Liver (tissue), 9 donors: ENCODE measurements around the gene RNU6-7. TPM values are rescaled to one million over a fixed set of nuclear protein-coding genes. Genes with fewer than 3 reads are reported as not detected.

Experiments used
- DNase-seq: peaks from one replicate; pipeline ENCODE4 v3.0.0-alpha.2; 2017; ENCODE audit warnings: low spot score
- H3K27ac ChIP-seq, 2 donors: one replicate each; pipeline ENCODE4 v1.7.0; 2013; ENCODE audit warnings: inconsistent platforms in 2 of 2, low read length in 2 of 2, control low read depth in 1 of 2, low read depth in 1 of 2, mild to moderate bottlenecking in 1 of 2
- H3K27me3 ChIP-seq, 4 donors: one replicate each; pipeline versions ENCODE4 v1.6.1 to v1.7.0; 2013; ENCODE audit warnings: low read length in 3 of 4, inconsistent platforms in 1 of 4, mild to moderate bottlenecking in 1 of 4, moderate library complexity in 1 of 4; ENCODE audit not compliant: control insufficient read depth in 4 of 4, insufficient read depth in 4 of 4
- H3K36me3 ChIP-seq, 4 donors: one replicate each; pipeline versions ENCODE4 v1.6.1 to v1.7.0; 2013; ENCODE audit warnings: low read length in 3 of 4, mild to moderate bottlenecking in 3 of 4, low read depth in 1 of 4, moderate library complexity in 1 of 4; ENCODE audit not compliant: control insufficient read depth in 4 of 4, insufficient read depth in 3 of 4
- H3K4me1 ChIP-seq, 4 donors: one replicate each; pipeline versions ENCODE4 v1.6.1 to v1.7.0; 2013; ENCODE audit warnings: low read length in 3 of 4, mild to moderate bottlenecking in 3 of 4, moderate library complexity in 1 of 4; ENCODE audit not compliant: control insufficient read depth in 4 of 4, insufficient read depth in 4 of 4
- H3K4me3 ChIP-seq, 3 donors: one replicate each; pipeline versions ENCODE4 v1.6.1 to v1.7.0; 2013; ENCODE audit warnings: low read length in 3 of 3, control low read depth in 1 of 3, low read depth in 1 of 3, mild to moderate bottlenecking in 1 of 3
- H3K9ac ChIP-seq, 2 donors: one replicate each; pipeline ENCODE4 v1.7.0; 2013; ENCODE audit warnings: low read length in 2 of 2, mild to moderate bottlenecking in 2 of 2, moderate library complexity in 2 of 2, control low read depth in 1 of 2, low read depth in 1 of 2
- H3K9me3 ChIP-seq, 4 donors: one replicate each; pipeline versions ENCODE4 v1.6.1 to v1.7.0; 2013; ENCODE audit warnings: low read length in 3 of 4; ENCODE audit not compliant: control insufficient read depth in 4 of 4
- EGR1 ChIP-seq, 2 donors: IDR thresholded peaks; 2 replicates each; pipeline ENCODE4 v1.6.1; 2016 to 2018; ENCODE audit warnings: antibody characterized with exemption in 2 of 2, low read depth in 2 of 2
- FOXA1 ChIP-seq: IDR thresholded peaks from 2 replicates; pipeline ENCODE4 v1.6.1; 2016; ENCODE audit warnings: antibody characterized with exemption
- FOXA2 ChIP-seq: IDR thresholded peaks from 2 replicates; pipeline ENCODE4 v1.6.1; 2016; ENCODE audit warnings: antibody characterized with exemption
- GABPA ChIP-seq, 2 donors: IDR thresholded peaks in 1 of 2; conservative IDR thresholded peaks in 1 of 2; 2 replicates each; pipeline ENCODE4 v1.6.1; 2016; ENCODE audit warnings: antibody characterized with exemption in 2 of 2, mild to moderate bottlenecking in 1 of 2, moderate library complexity in 1 of 2
- HNF4A ChIP-seq, 2 donors: conservative IDR thresholded peaks; 2 replicates each; pipeline ENCODE4 v1.6.1; 2016; ENCODE audit warnings: antibody characterized with exemption in 2 of 2, mild to moderate bottlenecking in 2 of 2
- HNF4G ChIP-seq: IDR thresholded peaks from 2 replicates; pipeline ENCODE4 v1.6.1; 2016; ENCODE audit warnings: antibody characterized with exemption
- JUND ChIP-seq, 2 donors: IDR thresholded peaks; 2 replicates each; pipeline ENCODE4 v1.6.1; 2016; ENCODE audit warnings: antibody characterized with exemption in 2 of 2
- NR2F2 ChIP-seq: IDR thresholded peaks from 2 replicates; pipeline ENCODE4 v1.6.1; 2016; ENCODE audit warnings: antibody characterized with exemption
- RAD21 ChIP-seq, 2 donors: IDR thresholded peaks; 2 replicates each; pipeline ENCODE4 v1.6.1; 2016; ENCODE audit warnings: antibody characterized with exemption in 2 of 2, mild to moderate bottlenecking in 2 of 2
- RXRA ChIP-seq, 2 donors: IDR thresholded peaks; 2 replicates each; pipeline ENCODE4 v1.6.1; 2017 to 2018; ENCODE audit warnings: antibody characterized with exemption in 2 of 2, mild to moderate bottlenecking in 1 of 2
- SP1 ChIP-seq: IDR thresholded peaks from 2 replicates; pipeline ENCODE4 v1.6.1; 2018; ENCODE audit warnings: antibody characterized with exemption, mild to moderate bottlenecking
- YY1 ChIP-seq: IDR thresholded peaks from 2 replicates; pipeline ENCODE4 v1.6.1; 2016; ENCODE audit warnings: antibody characterized with exemption, mild to moderate bottlenecking
- WGBS: extraction: QIAGEN DNeasy Blood & Tissue Kit; methylation state at CpG from one replicate; pipeline ENCODE4 v1.1.7; 2013; 5-methylcytosine and 5-hydroxymethylcytosine counted together
- polyA plus RNA-seq, 2 donors: library from polyadenylated mRNA; stranded (reverse) in 1 of 2; unstranded in 1 of 2; fragments of 200-250 nt in 1 of 2; fragments of >200 nt in 1 of 2; fragmentation: Nextera tagmentation in 1 of 2; extraction: Ambion mirVana in 1 of 2; gene quantifications; one replicate each; pipeline versions ENCODE4 v1.2.1 to v1.2.3, GENCODE V29; 2013 to 2015
- total RNA-seq, 2 donors: library from RNA; depleted of rRNA; stranded (reverse); fragments of >200 nt; gene quantifications; one replicate each; pipeline ENCODE4 v1.2.3, GENCODE V29; 2014
- TF ChIP-seq, protein P1 (sequence below): fragments of 150-350 bp; IDR thresholded peaks from 2 replicates; pipeline ENCODE4 v1.5.1; 2017; ENCODE audit warnings: improper control_type of control experiment, low read depth, low read length; ENCODE audit not compliant: missing input control
- TF ChIP-seq, protein P2 (sequence below): IDR thresholded peaks from 2 replicates; pipeline ENCODE4 v1.6.1; 2016; ENCODE audit warnings: antibody characterized with exemption
- TF ChIP-seq, protein P3 (sequence below): IDR thresholded peaks from 2 replicates; pipeline ENCODE4 v1.6.1; 2016; ENCODE audit warnings: antibody characterized with exemption
- TF ChIP-seq, protein P4 (sequence below): IDR thresholded peaks from 2 replicates; pipeline ENCODE4 v1.6.1; 2016; ENCODE audit warnings: antibody characterized with exemption
- TF ChIP-seq, protein P5 (sequence below): IDR thresholded peaks from 2 replicates; pipeline ENCODE4 v1.6.1; 2016; ENCODE audit warnings: antibody characterized with exemption, mild to moderate bottlenecking
- donor health status: healthy.
- donor health status: healthy.
- donor health status: healthy.
- donor health status: healthy.
- donor health status: healthy.

Gene RNU6-7
- total and polyA plus RNA-seq, 4 donors = not detected

DNA sequence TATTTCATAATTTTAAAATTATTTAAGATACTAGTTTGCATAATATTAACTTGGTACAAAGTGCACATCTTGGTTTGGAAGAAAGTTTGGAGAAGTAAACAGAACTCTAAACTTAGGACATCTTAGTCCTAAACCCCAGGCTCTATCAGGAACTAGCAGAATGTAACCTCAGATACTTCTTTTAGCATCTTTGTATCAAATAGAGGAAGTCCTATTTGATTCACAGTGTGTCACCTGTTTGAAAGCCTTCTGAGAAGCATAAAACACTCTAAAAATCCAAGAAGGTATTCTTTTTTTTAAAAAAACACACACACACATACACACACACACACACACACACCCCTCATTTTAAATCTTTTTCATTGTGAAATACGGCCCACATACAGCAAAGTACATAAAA lies 12.0 kb upstream of the RNU6-7 start (continued):
- TF ChIP-seq RAD21 (IDR thresholded peaks at IDR 0.05) (no peak), NR2F2 (no peak)
- TF ChIP-seq, protein P1, sequence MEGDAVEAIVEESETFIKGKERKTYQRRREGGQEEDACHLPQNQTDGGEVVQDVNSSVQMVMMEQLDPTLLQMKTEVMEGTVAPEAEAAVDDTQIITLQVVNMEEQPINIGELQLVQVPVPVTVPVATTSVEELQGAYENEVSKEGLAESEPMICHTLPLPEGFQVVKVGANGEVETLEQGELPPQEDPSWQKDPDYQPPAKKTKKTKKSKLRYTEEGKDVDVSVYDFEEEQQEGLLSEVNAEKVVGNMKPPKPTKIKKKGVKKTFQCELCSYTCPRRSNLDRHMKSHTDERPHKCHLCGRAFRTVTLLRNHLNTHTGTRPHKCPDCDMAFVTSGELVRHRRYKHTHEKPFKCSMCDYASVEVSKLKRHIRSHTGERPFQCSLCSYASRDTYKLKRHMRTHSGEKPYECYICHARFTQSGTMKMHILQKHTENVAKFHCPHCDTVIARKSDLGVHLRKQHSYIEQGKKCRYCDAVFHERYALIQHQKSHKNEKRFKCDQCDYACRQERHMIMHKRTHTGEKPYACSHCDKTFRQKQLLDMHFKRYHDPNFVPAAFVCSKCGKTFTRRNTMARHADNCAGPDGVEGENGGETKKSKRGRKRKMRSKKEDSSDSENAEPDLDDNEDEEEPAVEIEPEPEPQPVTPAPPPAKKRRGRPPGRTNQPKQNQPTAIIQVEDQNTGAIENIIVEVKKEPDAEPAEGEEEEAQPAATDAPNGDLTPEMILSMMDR = no peak

DNA sequence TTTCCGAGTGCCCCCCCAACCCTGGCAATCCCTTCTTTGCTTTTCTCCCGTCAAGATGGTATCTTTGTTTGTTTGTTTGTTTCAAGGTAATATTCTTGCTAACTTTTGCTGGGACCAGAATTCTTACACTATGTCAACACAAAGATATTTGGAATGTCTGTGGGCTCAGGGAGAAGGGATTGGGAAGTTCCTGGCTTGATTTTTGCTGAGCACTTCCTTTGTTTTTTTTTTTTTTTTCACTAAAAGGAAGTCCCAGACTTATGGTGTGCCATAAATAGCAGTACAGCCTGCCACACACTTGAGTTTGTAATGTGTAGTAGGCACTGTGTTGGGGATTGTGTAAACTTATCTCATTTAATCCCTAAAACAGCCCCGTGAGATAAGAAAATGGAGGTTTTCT lies 11.2 kb upstream of the RNU6-7 start:
- H3K36me3 ChIP-seq = no peaks in the 10 kb centered on the region
- H3K27me3 ChIP-seq = no peaks in the 10 kb centered on the region
- 58% methylated on average over 3 of the region's 3 CpGs for WGBS
- H3K4me1 ChIP-seq = no peaks in the 10 kb centered on the region
- no peak for DNase-seq
- H3K4me3 ChIP-seq = no peak overlapping the region
- no peaks in the 10 kb centered on the region for H3K9me3 ChIP-seq
- H3K9ac ChIP-seq = no peak overlapping the region
- TF ChIP-seq, protein P2, sequence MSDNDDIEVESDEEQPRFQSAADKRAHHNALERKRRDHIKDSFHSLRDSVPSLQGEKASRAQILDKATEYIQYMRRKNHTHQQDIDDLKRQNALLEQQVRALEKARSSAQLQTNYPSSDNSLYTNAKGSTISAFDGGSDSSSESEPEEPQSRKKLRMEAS = no peak
- H3K27ac ChIP-seq = no peak overlapping the region

DNA sequence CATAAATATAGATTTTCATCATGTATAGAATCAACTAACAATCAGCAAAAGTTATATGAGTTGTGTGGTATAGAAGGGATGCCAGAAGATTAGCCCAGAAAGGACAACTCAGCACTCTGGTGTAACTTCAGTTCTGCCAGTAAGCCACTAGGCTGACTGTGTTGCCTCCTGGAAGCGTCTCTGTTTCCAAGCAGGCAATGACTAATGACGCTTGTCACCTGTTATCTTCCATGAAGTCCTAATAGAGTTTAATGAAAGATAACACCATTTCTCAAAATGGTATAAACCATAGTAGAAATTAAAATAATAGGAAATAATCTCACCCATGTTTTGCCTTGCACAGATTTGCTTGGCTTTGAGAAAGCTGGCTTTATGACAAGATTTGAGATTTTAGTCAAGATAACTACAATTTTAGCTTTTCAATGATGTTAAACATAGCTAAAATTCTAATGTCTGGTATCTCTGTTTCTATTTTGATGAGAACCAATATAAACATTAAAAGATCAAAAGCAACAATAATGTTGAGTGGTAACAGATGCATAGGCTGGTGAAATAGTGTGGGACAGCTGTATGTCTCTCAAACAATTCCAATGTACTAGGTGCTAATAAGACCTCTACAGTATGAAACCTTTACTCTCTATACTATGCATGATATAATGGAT lies 9.0 kb upstream of the RNU6-7 start:
- Histone ChIP-seq H3K27ac (no peak overlapping the region), H3K4me3 (no peak overlapping the region), H3K9me3 (no peaks in the 10 kb centered on the region), H3K9ac (no peak overlapping the region), H3K4me1 (no peaks in the 10 kb centered on the region), H3K36me3 (no peaks in the 10 kb centered on the region), H3K27me3 (no peaks in the 10 kb centered on the region)
- WGBS = 88% methylated on average over 2 of the region's 2 CpGs
- TF ChIP-seq, protein P2 = no peak
- TF ChIP-seq, protein P3, sequence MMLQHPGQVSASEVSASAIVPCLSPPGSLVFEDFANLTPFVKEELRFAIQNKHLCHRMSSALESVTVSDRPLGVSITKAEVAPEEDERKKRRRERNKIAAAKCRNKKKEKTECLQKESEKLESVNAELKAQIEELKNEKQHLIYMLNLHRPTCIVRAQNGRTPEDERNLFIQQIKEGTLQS = no peak
- TF ChIP-seq JUND (IDR thresholded peaks at IDR 0.05) (no peak), YY1 (no peak), HNF4G (no peak), FOXA1 (no peak), EGR1 (IDR thresholded peaks at IDR 0.05; ENCODE audit: low read depth in 2 of 2) (no peak), HNF4A (conservative IDR thresholded peaks at IDR 0.05) (no peak), FOXA2 (no peak), RXRA (IDR thresholded peaks at IDR 0.05) (no peak), RAD21 (IDR thresholded peaks at IDR 0.05) (no peak), SP1 (no peak), GABPA (IDR thresholded peaks at IDR 0.05 in 1 of 2, conservative IDR thresholded peaks at IDR 0.05 in 1 of 2) (no peak)
- TF ChIP-seq, protein P4, sequence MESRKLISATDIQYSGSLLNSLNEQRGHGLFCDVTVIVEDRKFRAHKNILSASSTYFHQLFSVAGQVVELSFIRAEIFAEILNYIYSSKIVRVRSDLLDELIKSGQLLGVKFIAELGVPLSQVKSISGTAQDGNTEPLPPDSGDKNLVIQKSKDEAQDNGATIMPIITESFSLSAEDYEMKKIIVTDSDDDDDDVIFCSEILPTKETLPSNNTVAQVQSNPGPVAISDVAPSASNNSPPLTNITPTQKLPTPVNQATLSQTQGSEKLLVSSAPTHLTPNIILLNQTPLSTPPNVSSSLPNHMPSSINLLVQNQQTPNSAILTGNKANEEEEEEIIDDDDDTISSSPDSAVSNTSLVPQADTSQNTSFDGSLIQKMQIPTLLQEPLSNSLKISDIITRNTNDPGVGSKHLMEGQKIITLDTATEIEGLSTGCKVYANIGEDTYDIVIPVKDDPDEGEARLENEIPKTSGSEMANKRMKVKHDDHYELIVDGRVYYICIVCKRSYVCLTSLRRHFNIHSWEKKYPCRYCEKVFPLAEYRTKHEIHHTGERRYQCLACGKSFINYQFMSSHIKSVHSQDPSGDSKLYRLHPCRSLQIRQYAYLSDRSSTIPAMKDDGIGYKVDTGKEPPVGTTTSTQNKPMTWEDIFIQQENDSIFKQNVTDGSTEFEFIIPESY = no peak
- TF ChIP-seq, protein P5, sequence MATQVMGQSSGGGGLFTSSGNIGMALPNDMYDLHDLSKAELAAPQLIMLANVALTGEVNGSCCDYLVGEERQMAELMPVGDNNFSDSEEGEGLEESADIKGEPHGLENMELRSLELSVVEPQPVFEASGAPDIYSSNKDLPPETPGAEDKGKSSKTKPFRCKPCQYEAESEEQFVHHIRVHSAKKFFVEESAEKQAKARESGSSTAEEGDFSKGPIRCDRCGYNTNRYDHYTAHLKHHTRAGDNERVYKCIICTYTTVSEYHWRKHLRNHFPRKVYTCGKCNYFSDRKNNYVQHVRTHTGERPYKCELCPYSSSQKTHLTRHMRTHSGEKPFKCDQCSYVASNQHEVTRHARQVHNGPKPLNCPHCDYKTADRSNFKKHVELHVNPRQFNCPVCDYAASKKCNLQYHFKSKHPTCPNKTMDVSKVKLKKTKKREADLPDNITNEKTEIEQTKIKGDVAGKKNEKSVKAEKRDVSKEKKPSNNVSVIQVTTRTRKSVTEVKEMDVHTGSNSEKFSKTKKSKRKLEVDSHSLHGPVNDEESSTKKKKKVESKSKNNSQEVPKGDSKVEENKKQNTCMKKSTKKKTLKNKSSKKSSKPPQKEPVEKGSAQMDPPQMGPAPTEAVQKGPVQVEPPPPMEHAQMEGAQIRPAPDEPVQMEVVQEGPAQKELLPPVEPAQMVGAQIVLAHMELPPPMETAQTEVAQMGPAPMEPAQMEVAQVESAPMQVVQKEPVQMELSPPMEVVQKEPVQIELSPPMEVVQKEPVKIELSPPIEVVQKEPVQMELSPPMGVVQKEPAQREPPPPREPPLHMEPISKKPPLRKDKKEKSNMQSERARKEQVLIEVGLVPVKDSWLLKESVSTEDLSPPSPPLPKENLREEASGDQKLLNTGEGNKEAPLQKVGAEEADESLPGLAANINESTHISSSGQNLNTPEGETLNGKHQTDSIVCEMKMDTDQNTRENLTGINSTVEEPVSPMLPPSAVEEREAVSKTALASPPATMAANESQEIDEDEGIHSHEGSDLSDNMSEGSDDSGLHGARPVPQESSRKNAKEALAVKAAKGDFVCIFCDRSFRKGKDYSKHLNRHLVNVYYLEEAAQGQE = no peak
- DNase-seq = no peak
